Ectodermal cell (in vitro differentiated cells): ENCODE data around the gene OPN4.

Experiments used
- H3K27ac ChIP-seq: 2 replicates; pipeline ENCODE4 v1.7.0; 2013; ENCODE audit warnings: mild to moderate bottlenecking, low read depth, low read length; ENCODE audit not compliant: insufficient read depth, poor library complexity, severe bottlenecking
- H3K27me3 ChIP-seq: 2 replicates; pipeline ENCODE4 v1.7.0; 2013; ENCODE audit warnings: mild to moderate bottlenecking, low read length; ENCODE audit not compliant: insufficient read depth, control insufficient read depth, poor library complexity, severe bottlenecking
- H3K36me3 ChIP-seq: one replicate; pipeline ENCODE4 v1.7.0; 2013; ENCODE audit warnings: low read length; ENCODE audit not compliant: control insufficient read depth, insufficient read depth
- H3K4me1 ChIP-seq: one replicate; pipeline ENCODE4 v1.7.0; 2013; ENCODE audit warnings: low read length; ENCODE audit not compliant: control insufficient read depth, insufficient read depth
- H3K4me3 ChIP-seq: 2 replicates; pipeline ENCODE4 v1.7.0; 2013; ENCODE audit warnings: low read depth, low read length, control low read depth; ENCODE audit not compliant: insufficient read depth
- H3K9me3 ChIP-seq: 2 replicates; pipeline ENCODE4 v1.7.0; 2013; ENCODE audit warnings: mild to moderate bottlenecking, low read length, moderate library complexity; ENCODE audit not compliant: control insufficient read depth
- WGBS, 2 experiments: methylation state at CpG; one replicate each; pipeline ENCODE4 v1.1.7; 2013; ENCODE audit warnings: missing lambda C conversion rate in 2 of 2; 5-methylcytosine and 5-hydroxymethylcytosine counted together

Gene OPN4

GRCh38 chr10:86646933-86647332, 7.4 kb upstream of the OPN4 start:
- H3K4me3 ChIP-seq: no peak overlapping the region
- H3K27ac ChIP-seq: no peak overlapping the region
- no peaks in the 10 kb centered on the region for H3K36me3 ChIP-seq
- no peaks in the 10 kb centered on the region for H3K4me1 ChIP-seq
- H3K9me3 ChIP-seq: no peaks in the 10 kb centered on the region
- 94 to 96% methylated on average over 6 of the region's 6 CpGs for WGBS, 2 experiments
- no peaks in the 10 kb centered on the region for H3K27me3 ChIP-seq

GRCh38 chr10:86647773-86648703, 6.3 kb upstream of the OPN4 start:
- no peaks in the 10 kb centered on the region for H3K36me3 ChIP-seq
- H3K9me3 ChIP-seq: no peaks in the 10 kb centered on the region
- no peaks in the 10 kb centered on the region for H3K4me1 ChIP-seq
- H3K27me3 ChIP-seq: no peaks in the 10 kb centered on the region
- H3K27ac ChIP-seq: no peak overlapping the region
- H3K4me3 ChIP-seq: no peak overlapping the region
- 91 to 94% methylated on average over 13 of the region's 13 CpGs for WGBS, 2 experiments

DNA sequence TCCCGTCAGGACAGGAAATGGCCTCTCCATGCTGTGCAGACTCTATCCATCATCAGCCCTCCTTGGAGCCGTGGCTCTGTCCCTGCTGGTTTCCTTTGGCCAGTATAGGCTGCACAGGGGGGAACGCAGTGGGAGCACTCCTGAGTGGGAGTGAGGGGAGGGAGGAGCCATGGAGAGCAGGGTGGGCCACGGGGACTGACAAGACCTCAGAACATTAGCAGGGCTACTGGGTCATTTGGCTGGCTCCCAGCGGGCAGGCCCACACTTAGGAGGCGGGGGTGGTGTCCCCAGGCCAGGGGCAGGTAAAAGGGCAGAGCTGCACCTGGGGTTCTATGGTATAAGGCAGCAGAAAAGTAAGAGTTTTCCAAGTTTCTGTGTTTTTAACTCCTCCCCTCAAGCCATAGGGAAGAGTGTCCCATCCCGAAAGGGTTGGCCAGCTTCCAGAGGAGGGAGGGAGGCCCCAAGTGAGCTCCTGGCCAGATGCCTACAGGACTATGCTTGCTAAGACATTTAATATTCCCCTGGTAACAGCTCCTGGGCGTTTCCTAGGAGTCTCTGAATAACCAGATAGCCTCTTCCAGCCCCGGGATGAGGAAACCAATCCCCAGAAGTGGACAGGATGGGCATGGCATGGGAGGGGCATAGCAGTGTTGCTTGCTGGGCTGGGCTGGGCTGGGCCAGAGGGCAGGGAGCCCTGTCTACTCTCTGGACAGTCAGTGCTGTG, 5.5 kb upstream of the OPN4 start:
- Histone ChIP-seq H3K36me3 (no peaks in the 10 kb centered on the region), H3K27ac (no peak overlapping the region), H3K9me3 (no peaks in the 10 kb centered on the region), H3K4me3 (no peak overlapping the region), H3K27me3 (no peaks in the 10 kb centered on the region), H3K4me1 (no peaks in the 10 kb centered on the region)
- 89 to 93% methylated on average over 9 of the region's 9 CpGs for WGBS, 2 experiments

- Histone ChIP-seq H3K27me3 (no peaks in the 10 kb centered on the region), H3K27ac (no peak overlapping the region), H3K36me3 (no peaks in the 10 kb centered on the region), H3K9me3 (no peaks in the 10 kb centered on the region), H3K4me3 (no peak overlapping the region), H3K4me1 (no peaks in the 10 kb centered on the region)
- WGBS, 2 experiments: 93 to 94% methylated on average over 17 of the region's 17 CpGs
Observed at GRCh38 chr10:86649471-86650150, 4.7 kb upstream of the OPN4 start.

DNA sequence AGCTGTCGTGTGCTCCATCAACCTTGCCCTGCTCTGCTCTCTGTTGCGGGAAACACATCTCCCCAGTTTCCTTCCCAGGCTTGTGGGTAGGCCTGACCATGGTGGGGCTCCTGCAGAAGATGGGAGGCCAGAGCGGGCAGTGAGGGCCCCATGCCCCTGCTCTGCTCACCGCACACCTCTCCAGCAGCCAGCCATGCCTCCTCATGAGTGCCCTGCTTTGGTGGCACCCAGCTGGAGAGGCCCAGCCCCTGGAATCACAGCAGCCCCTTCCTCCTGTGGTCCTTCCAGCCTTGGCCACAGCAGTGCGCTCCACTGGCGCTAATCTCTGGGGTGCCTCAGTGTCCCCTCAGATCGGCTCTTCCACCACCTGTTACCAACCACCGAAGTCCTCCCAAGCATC, 4.2 kb upstream of the OPN4 start:
- Histone ChIP-seq H3K36me3 (no peaks in the 10 kb centered on the region), H3K27ac (no peak overlapping the region), H3K4me1 (no peaks in the 10 kb centered on the region), H3K4me3 (no peak overlapping the region), H3K27me3 (no peaks in the 10 kb centered on the region), H3K9me3 (no peaks in the 10 kb centered on the region)
- WGBS, 2 experiments: 91 to 95% methylated on average over 8 of the region's 8 CpGs

GRCh38 chr10:86651021-86651471, 3.3 kb upstream of the OPN4 start:
- H3K9me3 ChIP-seq: no peaks in the 10 kb centered on the region
- no peak overlapping the region for H3K4me3 ChIP-seq
- 91 to 94% methylated on average over 8 of the region's 8 CpGs for WGBS, 2 experiments
- no peak overlapping the region for H3K27ac ChIP-seq
- no peaks in the 10 kb centered on the region for H3K4me1 ChIP-seq
- H3K27me3 ChIP-seq: no peaks in the 10 kb centered on the region
- no peaks in the 10 kb centered on the region for H3K36me3 ChIP-seq

GRCh38 chr10:86651631-86652331, 2.6 kb upstream of the OPN4 start:
- 90 to 92% methylated on average over 16 of the region's 16 CpGs for WGBS, 2 experiments

GRCh38 chr10:86652361-86653202, 1.8 kb upstream of the OPN4 start:
- Histone ChIP-seq H3K9me3 (no peaks in the 10 kb centered on the region), H3K27me3 (no peaks in the 10 kb centered on the region), H3K27ac (no peak overlapping the region), H3K4me1 (no peaks in the 10 kb centered on the region), H3K36me3 (no peaks in the 10 kb centered on the region), H3K4me3 (no peak overlapping the region)
- 68% methylated on average over 14 of the region's 14 CpGs for WGBS, 2 experiments

More at GRCh38 chr10:86651631-86652331, 2.6 kb upstream of the OPN4 start:
- H3K27ac ChIP-seq: no peak overlapping the region
- H3K9me3 ChIP-seq: no peaks in the 10 kb centered on the region
- H3K27me3 ChIP-seq: no peaks in the 10 kb centered on the region
- H3K4me1 ChIP-seq: no peaks in the 10 kb centered on the region
- H3K36me3 ChIP-seq: no peaks in the 10 kb centered on the region
- H3K4me3 ChIP-seq: no peak overlapping the region

- Histone ChIP-seq H3K4me3 (no peak overlapping the region), H3K27me3 (no peaks in the 10 kb centered on the region), H3K9me3 (no peaks in the 10 kb centered on the region), H3K36me3 (no peaks in the 10 kb centered on the region), H3K27ac (no peak overlapping the region), H3K4me1 (no peaks in the 10 kb centered on the region)
- 96 to 97% methylated on average over 3 of the region's 3 CpGs for WGBS, 2 experiments
Observed at GRCh38 chr10:86653379-86653778, 968 bp upstream of the OPN4 start.
